ELR (cell line): ENCODE data around the gene RRAD.

Source experiments
- DNase-seq: peaks from one replicate; pipeline ENCODE4 v3.0.0-alpha.2; 2015; ENCODE audit warnings: low read depth

Gene RRAD

DNA sequence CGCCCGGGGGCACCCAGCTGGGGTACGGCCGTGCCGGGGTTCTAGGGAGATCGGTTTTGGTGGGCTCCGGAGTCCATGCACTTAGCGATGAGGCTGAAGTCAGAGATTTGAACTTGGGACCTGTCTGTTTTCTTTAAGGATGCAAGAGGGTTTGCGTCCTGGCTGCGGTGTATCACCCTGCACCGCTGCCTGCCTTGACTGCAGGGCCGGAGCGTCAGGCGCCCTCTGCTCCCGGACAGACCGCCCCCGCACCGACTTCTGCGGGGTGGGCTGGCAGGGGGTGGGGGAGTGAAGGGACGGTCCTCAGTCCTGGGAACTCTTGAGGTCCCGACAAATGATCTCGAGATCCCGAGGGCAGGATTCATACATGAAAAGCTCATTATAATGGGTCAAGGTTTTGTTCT lies 44.3 kb downstream of the RRAD start:
- DNase-seq, result peak; percentile 61

DNA sequence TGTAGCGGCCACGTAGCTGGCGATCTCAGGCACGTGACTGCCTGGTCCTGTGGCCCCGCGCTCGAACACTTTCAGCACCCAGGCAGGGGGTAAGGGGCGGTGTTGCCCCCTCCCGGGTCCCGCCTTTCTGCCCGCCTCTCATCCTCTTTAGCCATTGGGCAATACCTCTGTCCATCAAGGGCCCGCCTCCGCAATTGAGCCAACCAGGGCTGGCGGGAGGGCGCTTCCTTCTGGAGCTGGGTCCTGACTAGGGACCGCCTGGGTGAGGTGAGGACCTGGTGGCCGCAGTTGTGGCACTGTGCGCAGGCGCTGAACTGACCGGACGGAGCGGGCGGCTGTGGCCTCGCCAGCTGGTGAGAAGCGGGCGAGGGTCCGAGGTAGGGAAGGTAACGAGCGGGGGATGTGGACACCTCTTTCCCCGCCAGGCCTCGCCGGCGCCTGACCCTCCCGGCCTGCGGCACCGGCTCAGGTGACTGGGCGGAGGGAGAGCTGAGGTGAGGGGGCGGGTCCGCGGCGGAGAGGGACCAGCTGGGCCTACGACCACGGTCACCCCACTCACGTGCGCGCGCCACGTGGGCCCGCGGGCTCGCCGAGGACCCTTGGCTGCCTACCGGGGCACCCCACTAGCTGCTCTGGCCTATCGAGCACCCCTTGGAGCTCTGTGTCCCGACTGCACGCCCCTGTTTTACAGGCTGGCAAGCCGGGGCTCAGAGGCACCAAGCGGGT lies 44.9 kb downstream of the RRAD start, which contains the start of gene PDP2:
Gene PDP2 (plus strand): TSS at position 228 of the 726 bp plus-strand sequence. CDS start 3,770 bp downstream, outside the sequence.
- peak; percentile 97 for DNase-seq

DNA sequence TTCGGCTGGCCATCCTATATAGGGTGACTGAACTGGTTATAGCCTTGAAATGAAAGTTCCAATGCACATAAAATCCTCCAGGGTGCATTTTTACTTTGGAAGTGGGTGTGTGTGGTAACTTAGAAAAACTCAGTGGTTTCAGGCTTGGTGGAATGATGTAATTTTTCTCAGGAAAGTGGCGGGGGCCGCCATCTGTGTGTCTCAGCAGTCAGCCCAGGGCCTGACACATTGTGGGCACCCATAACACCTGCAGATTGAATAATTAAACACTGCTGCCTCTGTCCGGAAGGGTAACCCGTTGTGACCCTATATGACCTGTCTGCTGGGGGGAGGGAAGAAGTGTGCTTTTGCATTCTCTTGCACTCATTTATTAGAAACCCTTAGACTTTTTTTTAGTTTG lies 47.3 kb downstream of the RRAD start:
- DNase-seq, result peak; percentile 20

DNA sequence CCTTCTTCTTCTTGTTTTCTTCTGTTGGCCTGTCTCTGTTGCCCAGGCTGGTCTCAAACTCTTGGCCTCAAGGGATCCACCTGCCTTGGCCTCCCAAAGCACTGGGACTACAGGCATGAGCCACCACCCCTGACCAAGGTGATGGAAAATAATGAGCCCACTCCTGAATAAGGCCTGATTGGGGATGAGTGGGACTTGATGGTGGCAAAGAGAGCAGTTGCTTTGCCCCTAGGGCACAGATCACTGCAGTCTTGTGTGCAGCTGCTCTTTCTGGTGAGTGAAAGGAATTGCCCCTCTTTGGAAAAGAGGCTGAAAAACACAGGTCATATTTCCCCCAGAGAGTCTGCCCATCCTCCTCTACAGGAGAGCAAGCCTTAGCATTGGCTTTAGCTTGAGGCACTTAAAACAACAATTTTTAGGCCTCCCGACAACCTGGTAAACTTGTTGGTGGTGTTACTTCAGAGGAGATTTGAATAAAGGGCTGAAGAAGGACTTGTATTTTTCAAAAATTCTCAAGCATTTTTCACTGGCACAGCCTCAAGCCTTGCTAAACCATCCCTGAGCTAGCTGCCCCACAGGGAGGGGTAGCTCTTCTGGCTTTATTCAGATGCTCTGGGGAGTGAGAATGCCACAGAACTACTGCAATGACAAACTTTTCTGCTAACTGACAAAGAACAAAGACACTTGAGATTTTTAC lies 51.1 kb downstream of the RRAD start:
- peak; percentile 49 for DNase-seq

DNA sequence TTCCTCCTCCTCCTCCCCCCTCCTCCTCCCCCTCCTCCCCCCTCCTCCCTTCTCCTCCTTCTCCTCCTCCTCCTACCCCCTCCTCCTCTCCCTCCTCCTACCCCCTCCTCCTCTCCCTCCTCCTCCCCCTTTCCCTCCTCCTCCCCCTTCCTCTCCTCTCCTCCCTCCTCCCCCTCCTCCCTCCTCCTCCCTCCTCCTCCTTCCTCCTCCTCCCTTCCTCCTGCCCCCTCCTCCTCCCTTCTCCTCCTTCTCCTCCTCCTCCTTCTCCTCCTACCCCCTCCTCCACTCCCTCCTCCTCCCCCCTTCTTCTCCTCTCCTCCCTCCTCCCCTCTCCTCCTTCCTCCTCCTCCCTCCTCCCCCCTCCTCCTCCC lies 51.7 kb downstream of the RRAD start:
- DNase-seq, result no peak

DNA sequence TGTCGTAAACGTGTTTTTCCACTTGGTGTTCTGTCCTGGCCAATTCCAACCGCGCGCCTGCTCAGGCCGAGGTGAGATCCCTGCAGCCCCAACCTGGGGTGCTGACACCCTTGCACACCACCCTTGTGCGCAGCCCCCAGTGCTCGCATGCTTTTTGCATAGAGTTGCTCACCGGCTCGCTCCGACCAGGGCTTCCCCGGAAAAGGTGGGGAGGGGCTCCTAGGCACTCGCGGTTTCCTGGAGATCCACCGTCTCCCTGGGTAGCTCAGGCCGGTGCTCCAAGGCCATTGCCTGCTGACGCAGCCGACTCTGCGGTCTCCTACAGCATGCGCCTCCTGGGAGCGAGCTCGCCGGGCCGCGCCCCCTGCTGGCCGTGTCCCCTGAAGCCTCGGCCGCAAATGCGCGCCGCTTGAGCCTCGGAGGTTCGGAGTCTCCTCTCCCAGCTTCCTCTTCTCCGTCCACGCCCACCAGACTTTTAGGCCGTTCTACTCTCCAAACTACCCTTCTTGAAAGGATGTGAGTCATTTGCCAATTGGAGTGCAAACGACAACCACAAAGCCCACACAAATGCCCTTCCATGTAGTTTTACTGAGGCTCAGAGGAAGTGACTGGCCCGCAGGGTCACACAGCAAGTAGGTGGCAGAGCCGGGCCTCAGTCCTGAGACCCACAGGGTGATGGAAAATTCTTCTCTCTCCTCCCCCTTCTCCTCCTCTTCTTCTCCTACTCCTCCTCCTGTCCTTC lies 52.2 kb downstream of the RRAD start:
- peak; percentile 100 for DNase-seq

DNA sequence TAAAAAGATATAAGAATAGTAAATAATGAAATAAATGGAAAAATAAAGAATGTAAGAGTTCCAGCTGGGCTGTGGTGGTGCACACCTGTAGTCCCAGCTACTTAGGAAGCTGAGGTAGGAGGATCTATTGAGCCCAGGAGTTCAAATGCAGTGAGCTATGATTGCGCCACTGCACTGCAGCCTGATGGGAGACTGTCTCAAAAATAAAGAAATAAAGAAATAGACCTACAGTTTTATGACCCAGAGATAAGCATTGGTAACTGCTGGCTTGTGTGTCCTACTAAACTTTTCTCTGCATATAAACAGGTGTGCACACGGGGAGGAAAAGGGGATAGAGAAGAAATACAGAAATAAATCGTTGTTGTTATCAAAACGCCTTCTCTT lies 52.8 kb downstream of the RRAD start:
- no peak for DNase-seq

DNA sequence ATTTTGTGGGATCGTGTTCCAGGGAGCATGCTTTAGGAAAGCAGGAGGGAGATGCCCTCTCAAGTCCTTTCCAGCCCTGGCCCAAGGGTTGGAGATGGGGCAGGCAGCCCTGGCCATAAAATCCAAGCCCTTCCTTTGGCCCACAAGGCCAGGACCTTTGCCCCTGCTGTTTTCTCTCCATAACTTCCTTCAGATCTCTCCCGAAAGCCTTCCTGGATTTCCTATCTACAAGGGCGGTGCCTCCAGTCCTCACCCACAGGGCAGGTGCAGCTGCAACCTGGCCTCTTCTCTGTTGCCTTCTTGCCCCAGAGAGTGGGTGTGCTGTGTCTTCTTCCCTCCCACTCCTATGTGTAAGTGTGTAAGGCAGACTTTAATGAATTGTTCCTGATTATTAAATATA lies 53.5 kb downstream of the RRAD start:
- no peak for DNase-seq
